Left kidney (tissue), 2 donors: Measurements from ENCODE around the gene ALS2. TPM values are rescaled to one million over a fixed set of nuclear protein-coding genes. Genes with fewer than 3 reads are reported as not detected.
"Not testable (repeated sequence)": the region's sequence is repeated elsewhere in the genome, so short reads cannot be mapped to it uniquely, and the experiment has no call there.

Experiments used
- DNase-seq: peaks from one replicate; pipeline ENCODE4 v3.0.0-alpha.2; 2013
- polyA plus RNA-seq: library from polyadenylated mRNA; unstranded; fragments of 120-200 nt; gene quantifications from one replicate; pipeline ENCODE4 v1.2.1, GENCODE V29; 2013; ENCODE audit not compliant: insufficient read length

Gene ALS2
- polyA plus RNA-seq, 1 donor = 38.5 TPM

GRCh38 chr2:201795607-201796477 lies 15.1 kb upstream of the ALS2 start:
- no peak for DNase-seq

- DNase-seq = no peak
Measured at GRCh38 chr2:201794294-201794693, 13.6 kb upstream of the ALS2 start.

- no peak for DNase-seq
Measured at GRCh38 chr2:201793631-201794030, 12.9 kb upstream of the ALS2 start.

- DNase-seq = no peak
Measured at GRCh38 chr2:201790989-201791388, 10.3 kb upstream of the ALS2 start.

GRCh38 chr2:201790291-201790690 lies 9.6 kb upstream of the ALS2 start:
- DNase-seq = no peak

GRCh38 chr2:201789395-201789794 lies 8.7 kb upstream of the ALS2 start:
- no peak for DNase-seq

- no peak for DNase-seq
Measured at GRCh38 chr2:201788371-201788770, 7.6 kb upstream of the ALS2 start.

GRCh38 chr2:201786471-201786870 lies 5.7 kb upstream of the ALS2 start:
- no peak for DNase-seq

GRCh38 chr2:201785135-201785534 lies 4.4 kb upstream of the ALS2 start:
- DNase-seq = no peak

- no peak for DNase-seq
Measured at GRCh38 chr2:201784563-201784962, 3.8 kb upstream of the ALS2 start.

- no peak for DNase-seq
Measured at GRCh38 chr2:201781557-201782051, 871 bp upstream of the ALS2 start.

- no peak for DNase-seq
Measured at GRCh38 chr2:201779901-201780673, 646 bp downstream of the ALS2 start.

GRCh38 chr2:201777869-201778268 lies 2.9 kb downstream of the ALS2 start:
- DNase-seq = no peak

GRCh38 chr2:201777043-201777442 lies 3.7 kb downstream of the ALS2 start:
- no peak for DNase-seq

- no peak for DNase-seq
Measured at GRCh38 chr2:201775326-201775725, 5.4 kb downstream of the ALS2 start.

- no peak for DNase-seq
Measured at GRCh38 chr2:201774546-201774945, 6.2 kb downstream of the ALS2 start.

GRCh38 chr2:201773990-201774389 lies 6.7 kb downstream of the ALS2 start:
- no peak for DNase-seq

- no peak for DNase-seq
Measured at GRCh38 chr2:201769666-201770373, 10.9 kb downstream of the ALS2 start.

- no peak for DNase-seq
Measured at GRCh38 chr2:201768918-201769317, 11.8 kb downstream of the ALS2 start.

- DNase-seq = no peak
Measured at GRCh38 chr2:201765799-201766198, 14.9 kb downstream of the ALS2 start.

- DNase-seq = not testable (repeated sequence)
Measured at GRCh38 chr2:201764469-201764868, 16.3 kb downstream of the ALS2 start.

GRCh38 chr2:201761101-201761500 lies 19.6 kb downstream of the ALS2 start:
- no peak for DNase-seq

- no peak for DNase-seq
Measured at GRCh38 chr2:201759567-201759966, 21.2 kb downstream of the ALS2 start.
